Measurements from ENCODE around the gene DMWD. TPM values are rescaled to one million over a fixed set of nuclear protein-coding genes. Genes with fewer than 3 reads are reported as not detected.

The DMWD gene
- total and polyA plus RNA-seq, 2 of the 13 experiments (the other 11 are each of a cell fraction or from before 2014, with no cell fraction given) = 10.3 to 14.9 TPM

DNA sequence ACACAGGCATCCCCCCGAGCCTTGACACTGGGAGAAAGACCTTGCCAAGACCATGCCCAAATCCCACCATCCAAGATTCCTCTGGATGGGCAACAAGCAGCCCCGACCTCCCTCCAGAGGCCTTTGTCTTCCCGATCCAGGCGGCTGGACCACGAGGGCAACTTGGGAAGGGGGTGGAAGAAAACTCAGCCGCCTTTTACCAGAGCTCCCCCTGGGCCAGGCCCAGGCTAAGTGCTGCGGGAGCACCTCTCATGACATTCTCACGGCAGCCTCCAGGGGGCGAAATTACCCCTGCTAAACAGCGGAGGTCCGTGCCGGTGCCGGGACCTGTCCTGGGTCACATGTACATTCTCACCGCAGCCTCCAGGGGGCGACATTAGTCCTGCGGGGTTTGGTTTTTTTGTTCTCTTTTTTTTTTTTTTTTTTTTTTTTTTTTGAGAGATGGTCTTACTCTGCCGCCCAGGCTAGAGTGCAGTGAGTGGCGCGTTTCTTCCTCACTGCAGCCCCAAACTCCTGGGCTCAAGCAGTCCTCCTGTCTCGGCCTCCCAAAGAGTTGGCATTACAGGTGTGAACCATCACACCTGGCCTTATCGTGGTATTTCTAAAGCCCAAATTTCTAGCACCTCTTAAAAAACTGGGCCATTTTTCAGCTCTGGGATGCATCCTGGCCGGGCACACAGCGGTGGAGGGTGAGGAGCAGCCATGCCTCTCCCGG lies 24.5 kb upstream of the DMWD start (continued):
- TF ChIP-seq PHF8 (CRISPR knock-in tag; IDR thresholded peaks at IDR 0.05) = no peak
- no peak for TF ChIP-seq BRCA1 (CRISPR knock-in tag; IDR thresholded peaks at IDR 0.05)
- TF ChIP-seq, protein P1, sequence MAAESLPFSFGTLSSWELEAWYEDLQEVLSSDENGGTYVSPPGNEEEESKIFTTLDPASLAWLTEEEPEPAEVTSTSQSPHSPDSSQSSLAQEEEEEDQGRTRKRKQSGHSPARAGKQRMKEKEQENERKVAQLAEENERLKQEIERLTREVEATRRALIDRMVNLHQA (CRISPR knock-in tag; IDR thresholded peaks at IDR 0.05) = no peak
- no peak for TF ChIP-seq KMT2B (CRISPR knock-in tag; IDR thresholded peaks at IDR 0.05)
- peak; percentile 33; the same call in 1 of the 2 replicates for TF ChIP-seq SPEN (CRISPR knock-in tag; IDR thresholded peaks at IDR 0.05; ENCODE audit: low read depth)
- no peak for TF ChIP-seq NR3C1 (CRISPR knock-in tag; IDR thresholded peaks at IDR 0.05)
- no peak for TF ChIP-seq ZNF510 (CRISPR knock-in tag; IDR thresholded peaks at IDR 0.05; ENCODE audit: low read depth)
- no peak for TF ChIP-seq STAT5B (CRISPR knock-in tag; IDR thresholded peaks at IDR 0.05)
- peak; percentile 51; the same call in 1 of the 2 replicates for TF ChIP-seq REPIN1 (CRISPR knock-in tag; IDR thresholded peaks at IDR 0.05; ENCODE audit: borderline replicate concordance, low read depth)
- TF ChIP-seq ELF3 (CRISPR knock-in tag; IDR thresholded peaks at IDR 0.05) = no peak
- no peak for TF ChIP-seq ZIK1 (CRISPR knock-in tag; IDR thresholded peaks at IDR 0.05; ENCODE audit: borderline replicate concordance, low read depth)
- TF ChIP-seq, protein P2, sequence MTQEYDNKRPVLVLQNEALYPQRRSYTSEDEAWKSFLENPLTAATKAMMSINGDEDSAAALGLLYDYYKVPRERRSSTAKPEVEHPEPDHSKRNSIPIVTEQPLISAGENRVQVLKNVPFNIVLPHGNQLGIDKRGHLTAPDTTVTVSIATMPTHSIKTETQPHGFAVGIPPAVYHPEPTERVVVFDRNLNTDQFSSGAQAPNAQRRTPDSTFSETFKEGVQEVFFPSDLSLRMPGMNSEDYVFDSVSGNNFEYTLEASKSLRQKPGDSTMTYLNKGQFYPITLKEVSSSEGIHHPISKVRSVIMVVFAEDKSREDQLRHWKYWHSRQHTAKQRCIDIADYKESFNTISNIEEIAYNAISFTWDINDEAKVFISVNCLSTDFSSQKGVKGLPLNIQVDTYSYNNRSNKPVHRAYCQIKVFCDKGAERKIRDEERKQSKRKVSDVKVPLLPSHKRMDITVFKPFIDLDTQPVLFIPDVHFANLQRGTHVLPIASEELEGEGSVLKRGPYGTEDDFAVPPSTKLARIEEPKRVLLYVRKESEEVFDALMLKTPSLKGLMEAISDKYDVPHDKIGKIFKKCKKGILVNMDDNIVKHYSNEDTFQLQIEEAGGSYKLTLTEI (CRISPR knock-in tag; conservative IDR thresholded peaks at IDR 0.05) = no peak
- TF ChIP-seq HDAC2 (CRISPR knock-in tag; IDR thresholded peaks at IDR 0.05) = no peak
- no peak for TF ChIP-seq ZNF724P (CRISPR knock-in tag; IDR thresholded peaks at IDR 0.05; ENCODE audit: borderline replicate concordance)
- TF ChIP-seq ZNF451 (CRISPR knock-in tag; IDR thresholded peaks at IDR 0.05) = no peak
- TF ChIP-seq BRD4 (CRISPR knock-in tag; IDR thresholded peaks at IDR 0.05) = no peak
- TF ChIP-seq ZNF749 (CRISPR knock-in tag; IDR thresholded peaks at IDR 0.05; ENCODE audit: borderline replicate concordance) = no peak
- TF ChIP-seq XRCC5 (optimal IDR thresholded peaks at IDR 0.05; ENCODE audit: low read length) = peak; percentile 97
- no peak for TF ChIP-seq ZNF678 (CRISPR knock-in tag; IDR thresholded peaks at IDR 0.05)
- TF ChIP-seq ZBTB8A (CRISPR knock-in tag; IDR thresholded peaks at IDR 0.05; ENCODE audit: borderline replicate concordance, low read depth) = no peak
- no peak for TF ChIP-seq IKZF1 (IDR thresholded peaks at IDR 0.05)
- TF ChIP-seq TCF7 (IDR thresholded peaks at IDR 0.05; ENCODE audit: low read depth) = no peak
- no peak for TF ChIP-seq ATRX (CRISPR knock-in tag; IDR thresholded peaks at IDR 0.05; ENCODE audit: borderline replicate concordance)
- no peak for TF ChIP-seq HDAC1 (CRISPR knock-in tag; IDR thresholded peaks at IDR 0.05)
- peak; percentile 51; the same call in 1 of the 2 replicates for TF ChIP-seq NFKB2 (CRISPR knock-in tag; IDR thresholded peaks at IDR 0.05; ENCODE audit: borderline replicate concordance)
- TF ChIP-seq RAD21 (CRISPR knock-in tag; IDR thresholded peaks at IDR 0.05) = peak; percentile 80
- TF ChIP-seq, protein P3, sequence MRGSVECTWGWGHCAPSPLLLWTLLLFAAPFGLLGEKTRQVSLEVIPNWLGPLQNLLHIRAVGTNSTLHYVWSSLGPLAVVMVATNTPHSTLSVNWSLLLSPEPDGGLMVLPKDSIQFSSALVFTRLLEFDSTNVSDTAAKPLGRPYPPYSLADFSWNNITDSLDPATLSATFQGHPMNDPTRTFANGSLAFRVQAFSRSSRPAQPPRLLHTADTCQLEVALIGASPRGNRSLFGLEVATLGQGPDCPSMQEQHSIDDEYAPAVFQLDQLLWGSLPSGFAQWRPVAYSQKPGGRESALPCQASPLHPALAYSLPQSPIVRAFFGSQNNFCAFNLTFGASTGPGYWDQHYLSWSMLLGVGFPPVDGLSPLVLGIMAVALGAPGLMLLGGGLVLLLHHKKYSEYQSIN (CRISPR knock-in tag; IDR thresholded peaks at IDR 0.05; ENCODE audit: borderline replicate concordance) = no peak
- no peak for TF ChIP-seq ZNF598 (CRISPR knock-in tag; IDR thresholded peaks at IDR 0.05; ENCODE audit: borderline replicate concordance)
- TF ChIP-seq ZNF296 (CRISPR knock-in tag; conservative IDR thresholded peaks at IDR 0.05) = no peak
- TF ChIP-seq GABPA (IDR thresholded peaks at IDR 0.05; ENCODE audit: low read depth, low read length) = no peak
- TF ChIP-seq GABPA (CRISPR knock-in tag; IDR thresholded peaks at IDR 0.05; ENCODE audit: low read depth) = 0 out of 2 replicates have a peak, but pooled peaks have one; percentile 18
